ENCODE measurements around the gene CDKN2B.
"Not testable (repeated sequence)": the region's sequence is repeated elsewhere in the genome, so short reads cannot be mapped to it uniquely, and the experiment has no call there.

CDKN2B gene

GRCh38 chr9:21968331-21969010 is 40.6 kb downstream of the CDKN2B start:
- DNase-seq = no peak

GRCh38 chr9:21967702-21968101 is 41.4 kb downstream of the CDKN2B start:
- no peak for DNase-seq

- no peak for DNase-seq
Measured at GRCh38 chr9:21967169-21967568, 41.9 kb downstream of the CDKN2B start.

- no peak for DNase-seq
Measured at GRCh38 chr9:21966140-21966851, 42.8 kb downstream of the CDKN2B start.

- DNase-seq = no peak
Measured at GRCh38 chr9:21965401-21965951, 43.6 kb downstream of the CDKN2B start.

GRCh38 chr9:21964925-21965385 is 44.1 kb downstream of the CDKN2B start:
- DNase-seq = no peak

- no peak for DNase-seq
Measured at GRCh38 chr9:21961569-21961968, 47.5 kb downstream of the CDKN2B start.

- not testable (repeated sequence) for DNase-seq
Measured at GRCh38 chr9:21959268-21959667, 49.8 kb downstream of the CDKN2B start.

GRCh38 chr9:21958833-21959232 is 50.3 kb downstream of the CDKN2B start:
- no peak for DNase-seq
